Subcutaneous adipose tissue (tissue), 4 donors: ENCODE measurements around the gene ANKS1A. TPM values are rescaled to one million over a fixed set of nuclear protein-coding genes. Genes with fewer than 3 reads are reported as not detected.

Source experiments
- total RNA-seq, 4 donors: library from RNA; depleted of rRNA; stranded (reverse); fragments of >200 nt; gene quantifications; one replicate each; pipeline ENCODE4 v1.1.0, GENCODE V29; 2016
- TF ChIP-seq, protein P1 (sequence below): fragments of 450-650 bp; IDR thresholded peaks from one replicate; pipeline ENCODE4 v1.5.1; 2016; ENCODE audit warnings: low read depth, mild to moderate bottlenecking, control low read depth, antibody characterized with exemption, moderate library complexity

ANKS1A gene
- total RNA-seq, 4 donors from 2014 or later, result 11.6 to 31.3 (median 19.2) TPM

DNA sequence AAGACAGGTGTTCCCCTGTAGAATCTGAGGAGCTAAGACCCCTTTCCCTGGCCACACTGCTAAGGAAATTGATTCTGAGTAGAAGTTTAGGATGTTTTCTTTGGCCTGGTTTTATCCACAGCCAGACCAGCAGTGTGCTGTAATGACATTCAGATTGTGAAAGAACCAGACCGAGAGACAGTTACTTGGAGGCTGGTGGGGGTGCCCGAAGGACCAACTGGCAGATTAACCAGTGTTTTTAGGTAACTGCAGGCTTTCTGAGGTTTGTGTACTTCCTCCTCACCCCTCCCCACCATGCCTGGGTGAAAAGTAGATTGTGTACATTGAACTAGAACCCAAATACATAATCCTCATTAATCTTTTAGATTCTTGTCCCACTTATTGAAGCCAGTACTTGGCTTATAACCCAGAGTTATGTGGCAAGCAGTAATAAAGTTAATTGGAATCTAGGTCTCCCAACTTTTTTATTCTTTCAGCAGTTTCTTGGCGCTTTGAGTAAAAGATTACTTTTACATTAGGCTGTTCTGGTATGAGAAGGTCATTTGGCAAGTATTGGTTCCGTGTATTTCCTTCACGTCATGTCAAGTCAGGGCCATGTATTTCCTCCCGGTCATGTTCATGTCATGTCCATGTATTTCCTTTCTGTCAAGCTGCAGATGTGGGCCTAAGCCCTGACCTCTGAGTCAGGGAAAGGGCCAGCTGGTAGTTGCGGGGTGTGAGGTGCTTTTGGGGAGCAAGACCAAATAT is 158.4 kb downstream of the ANKS1A start:
- TF ChIP-seq, protein P1, sequence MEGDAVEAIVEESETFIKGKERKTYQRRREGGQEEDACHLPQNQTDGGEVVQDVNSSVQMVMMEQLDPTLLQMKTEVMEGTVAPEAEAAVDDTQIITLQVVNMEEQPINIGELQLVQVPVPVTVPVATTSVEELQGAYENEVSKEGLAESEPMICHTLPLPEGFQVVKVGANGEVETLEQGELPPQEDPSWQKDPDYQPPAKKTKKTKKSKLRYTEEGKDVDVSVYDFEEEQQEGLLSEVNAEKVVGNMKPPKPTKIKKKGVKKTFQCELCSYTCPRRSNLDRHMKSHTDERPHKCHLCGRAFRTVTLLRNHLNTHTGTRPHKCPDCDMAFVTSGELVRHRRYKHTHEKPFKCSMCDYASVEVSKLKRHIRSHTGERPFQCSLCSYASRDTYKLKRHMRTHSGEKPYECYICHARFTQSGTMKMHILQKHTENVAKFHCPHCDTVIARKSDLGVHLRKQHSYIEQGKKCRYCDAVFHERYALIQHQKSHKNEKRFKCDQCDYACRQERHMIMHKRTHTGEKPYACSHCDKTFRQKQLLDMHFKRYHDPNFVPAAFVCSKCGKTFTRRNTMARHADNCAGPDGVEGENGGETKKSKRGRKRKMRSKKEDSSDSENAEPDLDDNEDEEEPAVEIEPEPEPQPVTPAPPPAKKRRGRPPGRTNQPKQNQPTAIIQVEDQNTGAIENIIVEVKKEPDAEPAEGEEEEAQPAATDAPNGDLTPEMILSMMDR, result no peak

DNA sequence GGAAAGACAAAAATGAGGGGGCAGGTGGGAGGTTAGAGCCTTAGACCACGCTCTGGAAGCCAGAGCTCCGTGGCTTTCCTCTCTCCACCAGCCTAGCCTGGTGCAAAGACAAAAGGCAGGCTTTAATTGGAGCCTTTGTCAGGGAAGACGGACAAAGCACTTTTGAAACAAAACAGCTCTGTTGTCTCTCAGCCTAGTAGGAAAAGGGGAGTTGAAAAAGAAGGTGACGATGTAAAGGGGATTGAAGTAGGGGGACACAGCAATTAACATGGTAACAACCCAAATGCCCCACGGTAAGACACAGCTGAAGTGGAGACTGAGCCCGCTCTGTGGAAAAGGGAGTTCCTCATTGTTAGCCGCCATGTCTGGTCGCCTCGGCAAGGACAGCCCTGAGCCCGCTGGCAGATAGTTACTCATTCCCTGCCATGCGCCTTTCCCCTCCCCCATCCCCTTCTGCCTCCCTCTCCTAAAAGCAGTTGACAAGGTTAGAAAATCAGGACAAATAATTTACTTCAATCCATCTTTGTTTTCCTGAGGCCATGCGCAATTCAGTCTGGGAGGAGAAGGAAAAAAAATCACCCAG is 159.1 kb downstream of the ANKS1A start:
- TF ChIP-seq, protein P1, result no peak

DNA sequence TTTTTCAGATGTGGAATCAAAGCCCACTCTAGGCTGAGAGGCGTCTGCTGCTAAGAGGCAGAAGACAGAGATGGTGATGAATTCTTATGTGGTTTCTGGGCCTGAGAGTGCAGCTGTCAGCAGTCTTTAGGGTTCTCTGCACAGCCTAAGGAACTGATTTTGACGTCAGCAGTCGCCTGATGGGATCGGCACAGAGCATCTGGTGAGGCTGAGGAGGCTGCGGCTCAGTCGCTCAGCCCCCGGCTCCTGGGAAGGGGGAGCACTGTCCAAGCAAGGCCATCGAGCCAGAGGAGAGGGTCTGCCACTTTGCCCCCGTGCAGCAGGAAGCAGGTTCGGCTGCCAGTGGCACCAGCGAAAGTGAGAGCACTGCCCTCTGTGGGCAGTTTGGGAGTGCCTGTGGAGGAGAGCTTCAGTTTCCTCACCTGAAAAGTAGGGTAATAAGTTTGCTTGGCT is 159.6 kb downstream of the ANKS1A start:
- TF ChIP-seq, protein P1, result no peak

DNA sequence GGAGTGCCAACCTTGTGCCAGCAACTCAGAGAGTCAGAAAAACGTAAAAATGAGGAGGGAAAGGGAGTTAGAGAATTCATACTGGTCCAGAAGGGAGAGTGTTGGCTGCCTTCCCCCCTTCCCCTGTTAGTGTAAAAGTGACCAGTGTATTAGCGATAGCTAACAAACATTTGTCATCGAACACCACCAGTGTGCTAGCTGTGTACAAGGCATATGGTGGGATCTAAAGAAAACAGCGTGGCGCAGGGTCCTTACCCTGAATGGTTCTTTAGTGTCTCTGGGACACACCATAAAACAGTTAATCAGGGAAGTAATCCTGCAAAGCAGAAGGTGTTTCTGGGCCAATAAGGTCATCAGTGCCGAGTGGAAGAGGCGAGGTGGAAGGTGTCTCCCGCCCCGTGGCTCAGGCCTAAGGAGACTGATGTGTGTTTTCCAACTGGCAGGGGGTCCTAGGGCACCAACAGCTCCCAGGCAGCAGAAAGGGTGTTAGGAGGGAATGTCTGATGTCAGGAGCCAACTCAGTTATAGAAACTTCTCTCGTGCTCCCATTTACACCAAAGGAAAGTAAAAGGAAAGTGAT is 160.2 kb downstream of the ANKS1A start:
- TF ChIP-seq, protein P1, result no peak

DNA sequence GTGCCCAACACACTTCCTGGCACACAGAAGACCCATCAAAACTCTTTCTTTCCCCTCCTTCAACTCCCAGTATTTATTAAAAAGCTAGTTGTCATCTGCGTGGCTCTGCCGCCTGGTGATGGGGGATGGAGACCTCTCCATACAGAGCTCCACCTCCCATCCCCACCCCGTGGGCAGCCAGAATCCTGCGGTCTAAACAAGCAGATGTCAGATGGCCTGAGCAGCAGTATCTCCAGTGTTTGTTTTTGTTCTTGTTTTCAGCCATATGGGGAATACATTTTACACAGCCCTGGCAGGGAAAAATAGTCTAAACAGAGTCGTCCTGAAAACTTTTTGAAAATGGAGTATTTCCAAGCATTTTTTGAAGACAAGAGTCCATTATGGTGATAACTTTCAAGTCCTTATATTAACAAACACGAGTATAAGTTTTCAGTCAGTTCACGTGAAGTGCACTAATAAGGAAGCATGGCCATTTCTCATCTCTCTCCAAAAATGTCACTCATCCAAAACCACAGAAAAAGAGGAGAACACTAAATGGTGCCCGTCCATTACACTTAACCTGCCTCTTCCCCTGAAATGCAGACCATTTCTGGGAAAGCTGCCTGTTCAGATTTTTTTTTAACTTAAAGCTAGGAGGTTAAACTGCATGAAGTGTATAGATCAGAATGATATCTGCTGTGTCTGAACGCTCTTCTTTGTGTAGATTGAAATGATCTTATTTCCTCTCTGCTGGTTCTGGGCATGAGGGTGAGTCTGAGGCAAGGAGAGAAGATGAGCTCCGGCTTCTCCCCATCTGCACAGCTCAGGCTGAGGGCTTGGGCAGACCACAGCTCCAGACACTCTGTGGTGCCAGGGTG is 161.1 kb downstream of the ANKS1A start:
- TF ChIP-seq, protein P1, result no peak

DNA sequence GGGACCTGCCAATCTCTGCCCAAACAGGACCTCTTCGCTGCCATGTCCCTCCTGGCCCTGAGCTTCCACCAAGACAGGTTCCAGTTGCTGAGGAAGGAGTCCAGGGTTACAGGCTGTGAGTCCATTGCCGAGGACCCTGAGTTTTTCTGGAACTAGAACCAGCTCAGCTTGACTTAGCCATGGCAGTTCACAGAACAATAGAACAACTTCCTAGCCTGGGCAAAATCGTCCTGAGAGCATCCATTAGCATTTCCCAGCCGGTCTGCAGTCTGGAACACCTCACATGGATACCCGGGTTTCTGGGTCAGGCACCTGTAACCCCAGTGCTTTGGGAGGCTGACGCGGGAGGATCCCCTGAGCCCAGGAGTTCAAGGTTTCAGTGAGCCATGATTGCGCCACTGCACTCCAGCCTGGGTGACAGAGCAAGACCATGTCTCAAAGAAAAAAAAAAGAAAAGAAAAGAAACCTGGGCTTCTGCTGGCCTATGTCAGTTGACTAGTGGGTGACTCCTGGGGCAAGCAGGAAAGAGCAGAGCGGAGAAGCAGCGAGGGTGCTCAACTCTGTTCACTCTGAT is 161.8 kb downstream of the ANKS1A start:
- TF ChIP-seq, protein P1, result no peak
